Brain microvascular endothelial cell (primary cell): ENCODE data around the gene TNRC6B.

ENCODE experiments used
- DNase-seq: peaks from one replicate; pipeline ENCODE4 v3.0.0-alpha.2; 2020
- H3K27ac ChIP-seq: fragments of 250-450 bp; sonication (Bioruptor Pico); 2 replicates; pipeline ENCODE4 v1.5.1; 2020; ENCODE audit warnings: mild to moderate bottlenecking, moderate library complexity
- H3K27me3 ChIP-seq: fragments of 250-450 bp; sonication (Bioruptor Pico); replicated peaks from 2 replicates; pipeline ENCODE4 v1.5.1; 2020; ENCODE audit warnings: mild to moderate bottlenecking
- H3K36me3 ChIP-seq: fragments of 250-450 bp; sonication (Bioruptor Pico); replicated peaks from 2 replicates; pipeline ENCODE4 v1.5.1; 2020; ENCODE audit warnings: mild to moderate bottlenecking
- H3K4me3 ChIP-seq: 2 replicates; pipeline ENCODE4 v1.5.1; 2011; ENCODE audit warnings: low read depth, mild to moderate bottlenecking, control low read depth, low read length, moderate library complexity
- CTCF ChIP-seq: IDR thresholded peaks from 2 replicates; pipeline ENCODE4 v1.5.1; 2011; ENCODE audit warnings: low read depth, mild to moderate bottlenecking, moderate library complexity, low read length, control low read depth, inconsistent platforms; ENCODE audit errors: missing control alignments
- in situ Hi-C: cut with HindIII; loops from 2 replicates; pipeline ENCODE4 v1.10.0; 2017; ENCODE audit warnings: low sequenced_read_pairs, low pct_ligation_motif_present

TNRC6B gene

GRCh38 chr22:40199223-40199622, 21.5 kb downstream of the TNRC6B start:
- H3K27ac ChIP-seq, result no peak overlapping the region
- in situ Hi-C loops, result no loop called here
- DNase-seq, result no peak
- no peaks in the 10 kb centered on the region for H3K36me3 ChIP-seq
- TF ChIP-seq CTCF, result no peak
- no peaks in the 10 kb centered on the region for H3K27me3 ChIP-seq
- no peak overlapping the region for H3K4me3 ChIP-seq

GRCh38 chr22:40199852-40200251, 22.1 kb downstream of the TNRC6B start:
- no peaks in the 10 kb centered on the region for H3K27me3 ChIP-seq
- no peak overlapping the region for H3K27ac ChIP-seq
- TF ChIP-seq CTCF, result no peak
- no peaks in the 10 kb centered on the region for H3K36me3 ChIP-seq
- no peak overlapping the region for H3K4me3 ChIP-seq
- DNase-seq, result no peak
- in situ Hi-C loops, result no loop called here

GRCh38 chr22:40200795-40201530, 23.2 kb downstream of the TNRC6B start:
- Histone ChIP-seq H3K36me3 (no peaks in the 10 kb centered on the region), H3K27me3 (no peaks in the 10 kb centered on the region), H3K4me3 (no peak overlapping the region), H3K27ac (no peak overlapping the region)
- no peak for TF ChIP-seq CTCF
- no peak for DNase-seq
- in situ Hi-C loops, result no loop called here

- Histone ChIP-seq H3K4me3 (no peak overlapping the region), H3K36me3 (no peaks in the 10 kb centered on the region), H3K27ac (no peak overlapping the region), H3K27me3 (no peaks in the 10 kb centered on the region)
- TF ChIP-seq CTCF, result no peak
- DNase-seq, result no peak
- in situ Hi-C loops, result no loop called here
These were observed 24.7 kb downstream of the TNRC6B start for GRCh38 chr22:40202225-40202944.

- TF ChIP-seq CTCF, result no peak
- Histone ChIP-seq H3K27ac (no peak overlapping the region), H3K27me3 (no peaks in the 10 kb centered on the region), H3K36me3 (no peaks in the 10 kb centered on the region), H3K4me3 (no peak overlapping the region)
- in situ Hi-C loops, result no loop called here
- no peak for DNase-seq
These were observed 25.8 kb downstream of the TNRC6B start for GRCh38 chr22:40203572-40203971.
